ENCODE measurements around the gene HAT1. TPM values are rescaled to one million over a fixed set of nuclear protein-coding genes. Genes with fewer than 3 reads are reported as not detected.

The HAT1 gene
- polyA plus RNA-seq, 2 of the 4 experiments (the other 2 are of a cell fraction): 94.3 to 139 TPM

- Histone ChIP-seq H3K4me3 (no peak overlapping the region), H3K4me2 (no peak overlapping the region), H3K9me3 (no peaks in the 10 kb centered on the region), H3K4me1 (no peaks in the 10 kb centered on the region), H3K27ac (no peak overlapping the region)
- no peak for DNase-seq (ENCODE audit: low read depth in 1 of 2, low spot score in 1 of 2)
- no peak for FAIRE-seq
- TF ChIP-seq TP53 (CRISPR knock-in tag; IDR thresholded peaks at IDR 0.05) (no peak), ESRRA (IDR thresholded peaks at IDR 0.05; ENCODE audit: borderline replicate concordance, low read length) (no peak), HOXA7 (CRISPR knock-in tag; IDR thresholded peaks at IDR 0.05) (no peak), HEYL (CRISPR knock-in tag; IDR thresholded peaks at IDR 0.05) (no peak), POLR2AphosphoS2 (conservative IDR thresholded peaks at IDR 0.05; ENCODE audit: low read length) (no peak), MAX (IDR thresholded peaks at IDR 0.05) (no peak), JUNB (IDR thresholded peaks at IDR 0.05) (no peak), RFX5 (IDR thresholded peaks at IDR 0.05) (no peak), FOSB (CRISPR knock-in tag; IDR thresholded peaks at IDR 0.05) (no peak), BCL3 (IDR thresholded peaks at IDR 0.05) (no peak)
- ATAC-seq: no peak
- POLR2A ChIA-PET: no interaction called here
- WGBS (ENCODE audit: missing lambda C conversion rate): 93% methylated on average over 4 of the region's 4 CpGs
- CTCF ChIA-PET: no interaction called here
These were observed 64.5 kb downstream of the HAT1 start for GRCh38 chr2:171986778-171987177.

GRCh38 chr2:171991027-171991426 lies 68.8 kb downstream of the HAT1 start:
- ATAC-seq: no peak
- ChIA-PET POLR2A (no interaction called here), CTCF (no interaction called here)
- Histone ChIP-seq H3K4me3 (no peak overlapping the region), H3K4me1 (no peaks in the 10 kb centered on the region), H3K4me2 (no peak overlapping the region), H3K9me3 (no peaks in the 10 kb centered on the region), H3K27ac (no peak overlapping the region)
- DNase-seq (ENCODE audit: low read depth in 1 of 2, low spot score in 1 of 2): no peak
- TF ChIP-seq HOXA7 (CRISPR knock-in tag; IDR thresholded peaks at IDR 0.05): no peak
- TF ChIP-seq RARB (CRISPR knock-in tag; IDR thresholded peaks at IDR 0.05): no peak
- TF ChIP-seq RCOR1 (IDR thresholded peaks at IDR 0.05; ENCODE audit: low read depth, low read length): no peak
- TF ChIP-seq GATA3 (IDR thresholded peaks at IDR 0.05; ENCODE audit: borderline replicate concordance): no peak
- no peak for TF ChIP-seq KDM5A (IDR thresholded peaks at IDR 0.05)
- TF ChIP-seq ZSCAN20 (CRISPR knock-in tag; IDR thresholded peaks at IDR 0.05): no peak
- FAIRE-seq: no peak
- 63% methylated on average over 4 of the region's 4 CpGs for WGBS (ENCODE audit: missing lambda C conversion rate)

- Histone ChIP-seq H3K9me3 (no peaks in the 10 kb centered on the region), H3K4me3 (no peak overlapping the region), H3K4me2 (no peak overlapping the region), H3K27ac (no peak overlapping the region), H3K4me1 (peaks cover 8% of the 10 kb centered on the region; the same call in 2 of the 3 replicates)
- ATAC-seq: no peak
- TF ChIP-seq ZFP36 (IDR thresholded peaks at IDR 0.05; ENCODE audit: borderline replicate concordance, partially characterized antibody) (no peak), KDM1A (IDR thresholded peaks at IDR 0.05; ENCODE audit: low read depth) (no peak), JUN (IDR thresholded peaks at IDR 0.05) (no peak), REST (IDR thresholded peaks at IDR 0.05) (no peak), HOXB5 (CRISPR knock-in tag; IDR thresholded peaks at IDR 0.05) (no peak), ZC3H11A (IDR thresholded peaks at IDR 0.05) (no peak), E2F6 (IDR thresholded peaks at IDR 0.05; ENCODE audit: borderline replicate concordance, low read depth) (no peak), CEBPB (IDR thresholded peaks at IDR 0.05) (no peak), MAZ (IDR thresholded peaks at IDR 0.05; ENCODE audit: borderline replicate concordance, low read depth, low read length) (no peak), ELK1 (IDR thresholded peaks at IDR 0.05; ENCODE audit: low read depth, low read length) (no peak), CHD4 (IDR thresholded peaks at IDR 0.05; ENCODE audit: borderline replicate concordance) (no peak)
- ChIA-PET CTCF (no interaction called here), POLR2A (no interaction called here)
- no peak for DNase-seq (ENCODE audit: low read depth in 1 of 2, low spot score in 1 of 2)
- WGBS (ENCODE audit: missing lambda C conversion rate): 91% methylated on average over 5 of the region's 5 CpGs
- FAIRE-seq: no peak
These were observed 73.3 kb downstream of the HAT1 start for GRCh38 chr2:171995586-171995985.

Measured in A549 (cell line).